ENCODE data around the gene CD58. TPM values are rescaled to one million over a fixed set of nuclear protein-coding genes. Genes with fewer than 3 reads are reported as not detected.

Gene CD58
- total RNA-seq, 1 experiment from 2014 or later: 11.0 TPM

- Mint-ChIP-seq H3K9me3 (ENCODE audit: unreplicated experiment) (no peaks in the 10 kb centered on the region), H3K27ac (ENCODE audit: low read depth, unreplicated experiment) (no peak overlapping the region), H3K4me3 (ENCODE audit: unreplicated experiment) (no peak overlapping the region), H3K4me1 (ENCODE audit: insufficient read depth, unreplicated experiment) (peaks cover 22% of the 10 kb centered on the region), H3K36me3 (ENCODE audit: insufficient read depth, unreplicated experiment) (no peaks in the 10 kb centered on the region), H3K27me3 (ENCODE audit: insufficient read depth, unreplicated experiment) (no peaks in the 10 kb centered on the region)
- DNase-seq (ENCODE audit: unreplicated experiment): no peak
- POLR2A ChIA-PET: interaction anchor here (1.0 to 3.3 kb wide), 3 partner anchors 12 to 15 kb away, joined by 3 to 37 read pairs (median 6); partner anchors contain the start of gene CD58
- no peak for TF ChIP-seq CTCF (IDR thresholded peaks at IDR 0.05; ENCODE audit: unreplicated experiment)
- BruUV-seq (replicated peaks): no TSS peak
- CTCF ChIA-PET: interaction anchor here (1.5 to 2.9 kb wide), 3 partner anchors 11 to 419 kb away, joined by 4 to 9 read pairs (median 8); no protein-coding TSS in a partner anchor
- intact Hi-C loops (cut with micrococcal nuclease): no loop called here
Observed at GRCh38 chr1:116558140-116558549, 12.7 kb downstream of the CD58 start.

GRCh38 chr1:116557323-116557878 lies 13.4 kb downstream of the CD58 start:
- Mint-ChIP-seq H3K9me3 (ENCODE audit: unreplicated experiment) (no peaks in the 10 kb centered on the region), H3K36me3 (ENCODE audit: insufficient read depth, unreplicated experiment) (no peaks in the 10 kb centered on the region), H3K4me3 (ENCODE audit: unreplicated experiment) (no peak overlapping the region), H3K27me3 (ENCODE audit: insufficient read depth, unreplicated experiment) (no peaks in the 10 kb centered on the region), H3K4me1 (ENCODE audit: insufficient read depth, unreplicated experiment) (peaks cover 25% of the 10 kb centered on the region), H3K27ac (ENCODE audit: low read depth, unreplicated experiment) (peak overlapping the region; percentile 84)
- DNase-seq (ENCODE audit: unreplicated experiment): no peak
- ChIA-PET CTCF (interaction anchor here (1.3 to 2.9 kb wide), 4 partner anchors 12 to 418 kb away, joined by 3 to 9 read pairs (median 6); no protein-coding TSS in a partner anchor), POLR2A (interaction anchor here (0.6 to 3.3 kb wide), 12 partner anchors 9 to 426 kb away, joined by 3 to 37 read pairs (median 4); partner anchors contain the start of gene CD58)
- BruUV-seq (replicated peaks): no TSS peak
- intact Hi-C loops (cut with micrococcal nuclease): no loop called here
- TF ChIP-seq CTCF (IDR thresholded peaks at IDR 0.05; ENCODE audit: unreplicated experiment): no peak

GRCh38 chr1:116556289-116557006 lies 14.4 kb downstream of the CD58 start:
- no peaks in the 10 kb centered on the region for H3K36me3 Mint-ChIP-seq (ENCODE audit: insufficient read depth, unreplicated experiment)
- peak overlapping the region; percentile 11 for H3K4me3 Mint-ChIP-seq (ENCODE audit: unreplicated experiment)
- DNase-seq (ENCODE audit: unreplicated experiment): peak; percentile 99
- H3K4me1 Mint-ChIP-seq (ENCODE audit: insufficient read depth, unreplicated experiment): peaks cover 25% of the 10 kb centered on the region
- H3K27ac Mint-ChIP-seq (ENCODE audit: low read depth, unreplicated experiment): peak overlapping the region; percentile 84
- BruUV-seq (replicated peaks): no TSS peak
- intact Hi-C loops (cut with micrococcal nuclease): loop anchor here (1.0 kb wide), 2 partner anchors 15 to 47 kb away; partner anchors contain the start of gene CD58
- POLR2A ChIA-PET: interaction anchor here (0.6 to 3.3 kb wide), 14 partner anchors 10 to 425 kb away, joined by 3 to 37 read pairs (median 4); partner anchors contain the start of gene CD58
- TF ChIP-seq CTCF (IDR thresholded peaks at IDR 0.05; ENCODE audit: unreplicated experiment): no peak
- no peaks in the 10 kb centered on the region for H3K27me3 Mint-ChIP-seq (ENCODE audit: insufficient read depth, unreplicated experiment)
- no peaks in the 10 kb centered on the region for H3K9me3 Mint-ChIP-seq (ENCODE audit: unreplicated experiment)
- CTCF ChIA-PET: interaction anchor here (0.7 to 2.9 kb wide), 6 partner anchors 13 to 1298 kb away, joined by 3 to 9 read pairs (median 4); no protein-coding TSS in a partner anchor

GRCh38 chr1:116554924-116555323 lies 15.9 kb downstream of the CD58 start:
- ChIA-PET POLR2A (no interaction called here), CTCF (no interaction called here)
- TF ChIP-seq CTCF (IDR thresholded peaks at IDR 0.05; ENCODE audit: unreplicated experiment): no peak
- Mint-ChIP-seq H3K36me3 (ENCODE audit: insufficient read depth, unreplicated experiment) (no peaks in the 10 kb centered on the region), H3K9me3 (ENCODE audit: unreplicated experiment) (no peaks in the 10 kb centered on the region), H3K4me1 (ENCODE audit: insufficient read depth, unreplicated experiment) (peaks cover 25% of the 10 kb centered on the region), H3K27ac (ENCODE audit: low read depth, unreplicated experiment) (peak overlapping the region; percentile 84), H3K27me3 (ENCODE audit: insufficient read depth, unreplicated experiment) (no peaks in the 10 kb centered on the region), H3K4me3 (ENCODE audit: unreplicated experiment) (no peak overlapping the region)
- intact Hi-C loops (cut with micrococcal nuclease): no loop called here
- no TSS peak for BruUV-seq (replicated peaks)
- no peak for DNase-seq (ENCODE audit: unreplicated experiment)

Data from MCF 10A (cell line).